ENCODE results near the gene AFM. TPM values are rescaled to one million over a fixed set of nuclear protein-coding genes. Genes with fewer than 3 reads are reported as not detected.

AFM gene
- total and polyA plus RNA-seq, 8 donors: 0.17 TPM; not detected in 7

DNA sequence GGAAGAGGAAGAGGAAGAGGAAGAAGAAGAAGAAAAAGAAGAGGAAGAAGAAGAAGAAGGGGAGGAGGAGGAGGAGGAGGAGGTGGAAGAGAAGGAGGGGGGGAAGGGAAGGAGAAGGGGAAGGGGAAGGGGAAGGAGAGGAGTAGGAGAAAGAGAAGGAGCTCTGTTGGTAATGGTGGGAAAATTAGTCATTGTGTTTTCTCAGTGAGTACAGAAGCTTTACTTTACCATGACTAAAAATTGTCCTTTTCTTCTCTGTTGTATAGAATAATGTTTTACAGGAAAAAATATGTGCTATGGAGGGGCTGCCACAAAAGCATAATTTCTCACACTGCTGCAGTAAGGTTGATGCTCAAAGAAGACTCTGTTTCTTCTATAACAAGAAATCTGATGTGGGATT, 4.1 kb downstream of the AFM start:
- H3K27me3 ChIP-seq: no peaks in the 10 kb centered on the region
- no peaks in the 10 kb centered on the region for H3K36me3 ChIP-seq
- intact Hi-C loops (cut with DNase I): no loop called here
- ATAC-seq (no peak), DNase-seq (no peak)
- H3K27ac ChIP-seq: no peak overlapping the region
- TF ChIP-seq, protein P1, sequence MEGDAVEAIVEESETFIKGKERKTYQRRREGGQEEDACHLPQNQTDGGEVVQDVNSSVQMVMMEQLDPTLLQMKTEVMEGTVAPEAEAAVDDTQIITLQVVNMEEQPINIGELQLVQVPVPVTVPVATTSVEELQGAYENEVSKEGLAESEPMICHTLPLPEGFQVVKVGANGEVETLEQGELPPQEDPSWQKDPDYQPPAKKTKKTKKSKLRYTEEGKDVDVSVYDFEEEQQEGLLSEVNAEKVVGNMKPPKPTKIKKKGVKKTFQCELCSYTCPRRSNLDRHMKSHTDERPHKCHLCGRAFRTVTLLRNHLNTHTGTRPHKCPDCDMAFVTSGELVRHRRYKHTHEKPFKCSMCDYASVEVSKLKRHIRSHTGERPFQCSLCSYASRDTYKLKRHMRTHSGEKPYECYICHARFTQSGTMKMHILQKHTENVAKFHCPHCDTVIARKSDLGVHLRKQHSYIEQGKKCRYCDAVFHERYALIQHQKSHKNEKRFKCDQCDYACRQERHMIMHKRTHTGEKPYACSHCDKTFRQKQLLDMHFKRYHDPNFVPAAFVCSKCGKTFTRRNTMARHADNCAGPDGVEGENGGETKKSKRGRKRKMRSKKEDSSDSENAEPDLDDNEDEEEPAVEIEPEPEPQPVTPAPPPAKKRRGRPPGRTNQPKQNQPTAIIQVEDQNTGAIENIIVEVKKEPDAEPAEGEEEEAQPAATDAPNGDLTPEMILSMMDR (IDR thresholded peaks at IDR 0.05): no peak
- H3K4me3 ChIP-seq: no peak overlapping the region
- H3K4me1 ChIP-seq: no peaks in the 10 kb centered on the region
- H3K9me3 ChIP-seq: no peaks in the 10 kb centered on the region

DNA sequence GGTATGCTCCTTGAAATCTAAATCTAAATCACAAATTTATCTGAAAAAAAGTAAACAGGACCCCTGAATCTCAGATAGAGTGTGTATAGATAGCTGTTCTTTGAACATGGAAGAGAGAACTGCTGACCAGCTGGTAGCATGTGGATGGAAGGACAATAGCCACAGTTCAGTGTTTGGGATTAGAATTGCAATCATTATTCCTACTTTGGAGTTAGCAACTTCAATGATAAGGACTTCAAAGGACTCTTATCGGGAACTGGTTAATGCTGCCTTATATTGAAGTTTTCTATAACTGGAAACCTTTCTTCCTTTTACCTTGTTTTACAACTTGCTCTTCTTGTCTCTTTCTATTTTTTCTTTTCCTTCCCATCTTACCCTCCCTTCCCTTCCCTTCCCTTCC, 5.0 kb downstream of the AFM start:
- Histone ChIP-seq H3K4me1 (no peaks in the 10 kb centered on the region), H3K27me3 (no peaks in the 10 kb centered on the region), H3K4me3 (no peak overlapping the region), H3K36me3 (no peaks in the 10 kb centered on the region), H3K9me3 (no peaks in the 10 kb centered on the region), H3K27ac (no peak overlapping the region)
- intact Hi-C loops (cut with DNase I): no loop called here
- no peak for DNase-seq
- ATAC-seq: no peak
- TF ChIP-seq, protein P1 (IDR thresholded peaks at IDR 0.05): no peak

DNA sequence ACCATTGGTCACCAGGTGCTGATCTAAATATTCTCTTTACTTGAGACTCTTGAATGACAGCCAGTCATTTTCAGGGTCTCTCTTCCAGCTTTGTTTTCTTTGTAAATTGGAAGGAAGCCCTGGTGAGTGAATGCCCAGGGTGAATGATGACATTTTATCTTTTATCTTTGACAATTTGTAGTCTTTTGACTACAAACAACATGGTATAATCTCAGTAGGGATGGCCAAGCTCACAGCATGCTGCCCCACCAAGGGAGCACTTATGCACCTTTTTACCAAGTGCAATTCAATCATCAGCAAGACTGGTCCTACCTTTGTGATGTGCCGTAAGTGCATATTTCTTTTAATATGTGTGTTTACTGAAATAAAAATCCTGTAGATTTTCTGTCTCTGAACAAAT, 5.7 kb downstream of the AFM start:
- H3K27me3 ChIP-seq: no peaks in the 10 kb centered on the region
- H3K9me3 ChIP-seq: no peaks in the 10 kb centered on the region
- H3K27ac ChIP-seq: no peak overlapping the region
- no peaks in the 10 kb centered on the region for H3K36me3 ChIP-seq
- no peak overlapping the region for H3K4me3 ChIP-seq
- TF ChIP-seq, protein P1 (IDR thresholded peaks at IDR 0.05): no peak
- H3K4me1 ChIP-seq: no peaks in the 10 kb centered on the region
- ATAC-seq (no peak), DNase-seq (no peak)
- intact Hi-C loops (cut with DNase I): no loop called here

DNA sequence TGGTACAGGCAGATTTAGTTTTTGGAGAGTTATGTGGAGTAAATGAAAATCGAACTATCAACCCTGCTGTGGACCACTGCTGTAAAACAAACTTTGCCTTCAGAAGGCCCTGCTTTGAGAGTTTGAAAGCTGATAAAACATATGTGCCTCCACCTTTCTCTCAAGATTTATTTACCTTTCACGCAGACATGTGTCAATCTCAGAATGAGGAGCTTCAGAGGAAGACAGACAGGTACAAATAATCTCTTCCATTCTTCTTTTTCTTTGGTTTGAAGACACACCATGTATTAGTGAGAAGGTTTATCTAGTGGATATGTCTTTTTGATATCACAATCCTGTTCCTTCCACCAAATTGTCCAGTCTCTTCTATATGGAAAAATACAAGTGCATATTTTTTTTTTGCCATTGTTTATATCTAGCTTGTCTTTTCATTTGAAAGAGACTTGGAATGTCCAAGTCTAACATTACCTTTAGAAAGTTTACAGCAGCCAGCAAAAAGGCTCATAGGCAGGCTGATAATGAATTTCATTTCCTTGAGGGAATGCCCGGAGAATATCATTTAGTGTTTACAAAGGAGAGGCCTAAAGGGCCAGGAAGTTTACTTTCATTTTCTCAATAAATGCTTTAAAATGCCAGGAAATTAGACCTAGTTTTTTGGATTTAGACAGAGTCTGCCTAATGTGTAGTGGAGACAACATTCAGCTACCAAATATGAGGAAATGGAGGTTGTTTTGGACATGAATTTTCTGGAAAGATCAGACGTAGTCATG, 18.6 kb downstream of the AFM start:
- ATAC-seq: peak; percentile 65

DNA sequence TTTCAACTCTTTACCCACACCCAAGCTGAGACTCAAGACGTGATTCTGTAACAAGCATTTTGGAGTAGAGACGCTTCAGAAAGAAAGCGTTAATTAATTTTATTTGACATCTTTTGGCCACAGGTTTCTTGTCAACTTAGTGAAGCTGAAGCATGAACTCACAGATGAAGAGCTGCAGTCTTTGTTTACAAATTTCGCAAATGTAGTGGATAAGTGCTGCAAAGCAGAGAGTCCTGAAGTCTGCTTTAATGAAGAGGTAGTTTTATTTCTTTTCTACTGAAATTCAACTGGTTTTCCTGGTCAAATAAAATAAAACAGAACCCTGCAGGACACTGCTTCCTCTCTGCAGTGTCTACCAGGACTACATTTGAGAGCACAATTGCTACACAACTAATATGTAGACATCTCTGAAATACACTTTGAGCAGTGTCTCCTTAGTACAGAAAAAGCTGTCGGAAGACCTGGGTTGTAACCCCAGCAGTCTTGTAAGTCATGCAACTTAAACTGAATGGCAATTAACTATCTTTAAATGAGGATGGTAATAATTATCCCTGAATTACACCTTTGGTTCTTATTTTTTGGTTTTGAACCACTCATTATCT, 20.2 kb downstream of the AFM start:
- Histone ChIP-seq H3K4me3 (no peak overlapping the region), H3K27ac (no peak overlapping the region), H3K4me1 (no peaks in the 10 kb centered on the region), H3K27me3 (no peaks in the 10 kb centered on the region), H3K36me3 (no peaks in the 10 kb centered on the region), H3K9me3 (no peaks in the 10 kb centered on the region)
- ATAC-seq (peak; percentile 82), DNase-seq (peak in 1 of 4 donors; percentile 7)
- TF ChIP-seq, protein P1 (IDR thresholded peaks at IDR 0.05): no peak
- intact Hi-C loops (cut with DNase I): no loop called here

More for the DNA sequence above, 18.6 kb downstream of the AFM start:
- Histone ChIP-seq H3K36me3 (no peaks in the 10 kb centered on the region), H3K27me3 (no peaks in the 10 kb centered on the region), H3K4me1 (no peaks in the 10 kb centered on the region), H3K9me3 (no peaks in the 10 kb centered on the region), H3K4me3 (no peak overlapping the region), H3K27ac (peak overlapping the region in 1 of 2 donors; percentile 5)
- DNase-seq: peak in 2 of 4 donors; percentile 12 to 26
- TF ChIP-seq, protein P1 (IDR thresholded peaks at IDR 0.05): no peak
- intact Hi-C loops (cut with DNase I): no loop called here

Measured in left lung (tissue), 10 donors.